GM12878 (cell line): Measurements from ENCODE around the gene SRCAP. TPM values are rescaled to one million over a fixed set of nuclear protein-coding genes. Genes with fewer than 3 reads are reported as not detected.

Experiments
- CBX5 ChIP-seq: sonication (generic); IDR thresholded peaks from 2 replicates; pipeline ENCODE4 v1.6.1; 2016; ENCODE audit warnings: low read depth, moderate library complexity, mild to moderate bottlenecking, inconsistent platforms
- DPF2 ChIP-seq: fragments of 450-650 bp; IDR thresholded peaks from 2 replicates; pipeline ENCODE4 v1.6.1; 2017; ENCODE audit warnings: mild to moderate bottlenecking
- GATAD2B ChIP-seq: fragments of 450-650 bp; conservative IDR thresholded peaks from 2 replicates; pipeline ENCODE4 v1.6.1; 2017; ENCODE audit warnings: low read depth, mild to moderate bottlenecking, moderate library complexity
- MEF2A ChIP-seq: IDR thresholded peaks from 2 replicates; pipeline ENCODE4 v1.6.1; 2011; ENCODE audit warnings: low read depth, mild to moderate bottlenecking, low read length, moderate library complexity; ENCODE audit not compliant: insufficient read depth
- PAX5 ChIP-seq: IDR thresholded peaks from 2 replicates; pipeline ENCODE4 v1.6.1; 2011; ENCODE audit warnings: low read depth, low read length, borderline replicate concordance
- RAD21 ChIP-seq: IDR thresholded peaks from 2 replicates; pipeline ENCODE4 v1.6.1; 2011; ENCODE audit warnings: mild to moderate bottlenecking, low read depth, low read length, moderate library complexity; ENCODE audit not compliant: insufficient read depth
- RBBP5 ChIP-seq: fragments of 200-600 bp; sonication (generic); conservative IDR thresholded peaks from 2 replicates; pipeline ENCODE4 v1.6.1; 2016
- SMAD1 ChIP-seq: fragments of 450-650 bp; IDR thresholded peaks from 2 replicates; pipeline ENCODE4 v1.6.1; 2018; ENCODE audit warnings: mild to moderate bottlenecking, low read depth; ENCODE audit not compliant: partially characterized antibody
- YY1 ChIP-seq: IDR thresholded peaks from 2 replicates; pipeline ENCODE4 v1.6.1; 2011; ENCODE audit warnings: low read depth, mild to moderate bottlenecking, low read length
- polyA plus RNA-seq, 11 experiments: library from polyadenylated mRNA; depleted of rRNA in 4 of 11; unstranded in 6 of 11; stranded (reverse) in 5 of 11; fragments of >200 nt; fragmentation: Nextera tagmentation in 4 of 11; fragmentation: Illumina TruSeq in 1 of 11; extraction: Ambion mirVana in 4 of 11; extraction: Trizol in 1 of 11; gene quantifications; 1 replicate in 1 of 11; 2 replicates in 10 of 11; pipeline versions ENCODE4 v1.2.1 to v1.2.3, GENCODE V29; 2011 to 2016; ENCODE audit warnings: inconsistent platforms in 2 of 11, missing spikeins in 2 of 11, low read depth in 1 of 11
- total RNA-seq, 4 experiments: library from RNA; depleted of rRNA in 3 of 4; stranded (reverse); fragments of >200 nt in 3 of 4; fragmentation: Illumina TruSeq in 1 of 4; extraction: Trizol in 1 of 4; gene quantifications; 2 replicates each; pipeline versions ENCODE4 v1.2.1 to v1.2.3, GENCODE V29; 2013 to 2021
- TF ChIP-seq, protein P1 (sequence below): fragments of 450-650 bp; IDR thresholded peaks from 2 replicates; pipeline ENCODE4 v1.6.1; 2017; ENCODE audit warnings: mild to moderate bottlenecking, moderate library complexity
- TF ChIP-seq, protein P2 (sequence below): fragments of 150-350 bp; IDR thresholded peaks from 2 replicates; pipeline ENCODE4 v1.6.1; 2014; ENCODE audit warnings: mild to moderate bottlenecking, low read depth, low read length
- TF ChIP-seq, protein P3 (sequence below): IDR thresholded peaks from 2 replicates; pipeline ENCODE4 v1.6.1; 2011; ENCODE audit warnings: mild to moderate bottlenecking, low read depth, low read length, moderate library complexity; ENCODE audit not compliant: insufficient replicate concordance
- TF ChIP-seq, protein P4 (sequence below): fragments of 450-650 bp; IDR thresholded peaks from 2 replicates; pipeline ENCODE4 v1.6.1; 2018; ENCODE audit warnings: mild to moderate bottlenecking, low read depth, moderate library complexity; ENCODE audit not compliant: partially characterized antibody

The SRCAP gene
- total and polyA plus RNA-seq, 10 of the 15 experiments (the other 5 are each of a cell fraction or from before 2014, with no cell fraction given) = 0.24 to 58.4 (median 11.6) TPM

DNA sequence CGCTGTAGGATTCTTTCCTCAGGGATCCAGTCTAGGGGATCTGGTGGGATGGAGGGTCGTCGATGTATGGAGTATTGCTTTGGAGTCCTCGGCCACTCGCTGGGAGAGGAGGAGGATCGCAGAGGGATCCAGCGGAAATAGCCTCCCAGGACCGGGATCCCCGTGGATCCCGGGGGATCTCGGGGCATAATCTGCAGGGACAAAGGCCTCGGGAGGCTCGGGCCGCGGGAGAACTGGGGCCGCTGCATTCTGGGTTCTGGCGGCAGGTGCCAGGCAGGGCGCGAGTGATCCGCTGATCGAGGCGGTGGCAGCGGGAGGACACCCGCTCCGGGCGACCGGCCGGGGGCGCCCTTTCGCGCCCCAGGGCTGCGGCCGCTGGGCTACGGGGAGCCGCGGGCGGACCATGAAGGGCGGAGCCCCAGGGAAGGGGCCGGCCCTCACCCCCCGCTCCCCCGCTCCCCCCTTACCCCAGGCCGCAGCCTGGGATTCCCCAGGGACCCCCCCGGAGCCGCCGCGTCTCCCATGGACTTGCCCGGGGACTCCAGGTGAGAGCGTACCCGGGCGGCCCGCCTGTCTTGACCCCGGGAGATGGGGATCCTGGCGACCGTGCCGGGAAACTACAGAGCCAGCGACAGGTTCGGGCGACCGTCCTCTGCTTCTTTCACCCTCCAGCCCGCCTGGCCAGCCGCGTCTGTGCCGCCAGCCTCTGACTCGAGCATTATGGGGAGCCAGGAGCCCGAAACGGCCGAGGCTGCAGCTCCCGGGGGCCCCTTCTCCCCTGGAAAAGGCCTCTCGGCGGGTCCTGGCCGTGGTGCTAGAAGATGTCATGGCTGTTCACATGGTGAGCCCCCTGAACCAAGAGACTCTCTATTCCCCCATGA lies 47.6 kb upstream of the SRCAP start (continued):
- TF ChIP-seq, protein P1, sequence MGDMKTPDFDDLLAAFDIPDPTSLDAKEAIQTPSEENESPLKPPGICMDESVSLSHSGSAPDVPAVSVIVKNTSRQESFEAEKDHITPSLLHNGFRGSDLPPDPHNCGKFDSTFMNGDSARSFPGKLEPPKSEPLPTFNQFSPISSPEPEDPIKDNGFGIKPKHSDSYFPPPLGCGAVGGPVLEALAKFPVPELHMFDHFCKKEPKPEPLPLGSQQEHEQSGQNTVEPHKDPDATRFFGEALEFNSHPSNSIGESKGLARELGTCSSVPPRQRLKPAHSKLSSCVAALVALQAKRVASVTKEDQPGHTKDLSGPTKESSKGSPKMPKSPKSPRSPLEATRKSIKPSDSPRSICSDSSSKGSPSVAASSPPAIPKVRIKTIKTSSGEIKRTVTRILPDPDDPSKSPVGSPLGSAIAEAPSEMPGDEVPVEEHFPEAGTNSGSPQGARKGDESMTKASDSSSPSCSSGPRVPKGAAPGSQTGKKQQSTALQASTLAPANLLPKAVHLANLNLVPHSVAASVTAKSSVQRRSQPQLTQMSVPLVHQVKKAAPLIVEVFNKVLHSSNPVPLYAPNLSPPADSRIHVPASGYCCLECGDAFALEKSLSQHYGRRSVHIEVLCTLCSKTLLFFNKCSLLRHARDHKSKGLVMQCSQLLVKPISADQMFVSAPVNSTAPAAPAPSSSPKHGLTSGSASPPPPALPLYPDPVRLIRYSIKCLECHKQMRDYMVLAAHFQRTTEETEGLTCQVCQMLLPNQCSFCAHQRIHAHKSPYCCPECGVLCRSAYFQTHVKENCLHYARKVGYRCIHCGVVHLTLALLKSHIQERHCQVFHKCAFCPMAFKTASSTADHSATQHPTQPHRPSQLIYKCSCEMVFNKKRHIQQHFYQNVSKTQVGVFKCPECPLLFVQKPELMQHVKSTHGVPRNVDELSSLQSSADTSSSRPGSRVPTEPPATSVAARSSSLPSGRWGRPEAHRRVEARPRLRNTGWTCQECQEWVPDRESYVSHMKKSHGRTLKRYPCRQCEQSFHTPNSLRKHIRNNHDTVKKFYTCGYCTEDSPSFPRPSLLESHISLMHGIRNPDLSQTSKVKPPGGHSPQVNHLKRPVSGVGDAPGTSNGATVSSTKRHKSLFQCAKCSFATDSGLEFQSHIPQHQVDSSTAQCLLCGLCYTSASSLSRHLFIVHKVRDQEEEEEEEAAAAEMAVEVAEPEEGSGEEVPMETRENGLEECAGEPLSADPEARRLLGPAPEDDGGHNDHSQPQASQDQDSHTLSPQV = 0 out of 2 replicates have a peak, but pooled peaks have one; percentile 41
- TF ChIP-seq DPF2 (peak; percentile 70; the same call in 1 of the 2 replicates), GATAD2B (no peak; the same call in 1 of the 2 replicates), RAD21 (peak; percentile 15; the same call in 1 of the 2 replicates), CBX5 (no peak), YY1 (peak; percentile 81), MEF2A (no peak), RBBP5 (no peak), PAX5 (no peak), SMAD1 (no peak)
- TF ChIP-seq, protein P2, sequence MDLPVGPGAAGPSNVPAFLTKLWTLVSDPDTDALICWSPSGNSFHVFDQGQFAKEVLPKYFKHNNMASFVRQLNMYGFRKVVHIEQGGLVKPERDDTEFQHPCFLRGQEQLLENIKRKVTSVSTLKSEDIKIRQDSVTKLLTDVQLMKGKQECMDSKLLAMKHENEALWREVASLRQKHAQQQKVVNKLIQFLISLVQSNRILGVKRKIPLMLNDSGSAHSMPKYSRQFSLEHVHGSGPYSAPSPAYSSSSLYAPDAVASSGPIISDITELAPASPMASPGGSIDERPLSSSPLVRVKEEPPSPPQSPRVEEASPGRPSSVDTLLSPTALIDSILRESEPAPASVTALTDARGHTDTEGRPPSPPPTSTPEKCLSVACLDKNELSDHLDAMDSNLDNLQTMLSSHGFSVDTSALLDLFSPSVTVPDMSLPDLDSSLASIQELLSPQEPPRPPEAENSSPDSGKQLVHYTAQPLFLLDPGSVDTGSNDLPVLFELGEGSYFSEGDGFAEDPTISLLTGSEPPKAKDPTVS = no peak
- TF ChIP-seq, protein P3, sequence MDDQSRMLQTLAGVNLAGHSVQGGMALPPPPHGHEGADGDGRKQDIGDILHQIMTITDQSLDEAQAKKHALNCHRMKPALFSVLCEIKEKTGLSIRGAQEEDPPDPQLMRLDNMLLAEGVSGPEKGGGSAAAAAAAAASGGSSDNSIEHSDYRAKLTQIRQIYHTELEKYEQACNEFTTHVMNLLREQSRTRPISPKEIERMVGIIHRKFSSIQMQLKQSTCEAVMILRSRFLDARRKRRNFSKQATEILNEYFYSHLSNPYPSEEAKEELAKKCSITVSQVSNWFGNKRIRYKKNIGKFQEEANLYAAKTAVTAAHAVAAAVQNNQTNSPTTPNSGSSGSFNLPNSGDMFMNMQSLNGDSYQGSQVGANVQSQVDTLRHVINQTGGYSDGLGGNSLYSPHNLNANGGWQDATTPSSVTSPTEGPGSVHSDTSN = no peak
- TF ChIP-seq, protein P4, sequence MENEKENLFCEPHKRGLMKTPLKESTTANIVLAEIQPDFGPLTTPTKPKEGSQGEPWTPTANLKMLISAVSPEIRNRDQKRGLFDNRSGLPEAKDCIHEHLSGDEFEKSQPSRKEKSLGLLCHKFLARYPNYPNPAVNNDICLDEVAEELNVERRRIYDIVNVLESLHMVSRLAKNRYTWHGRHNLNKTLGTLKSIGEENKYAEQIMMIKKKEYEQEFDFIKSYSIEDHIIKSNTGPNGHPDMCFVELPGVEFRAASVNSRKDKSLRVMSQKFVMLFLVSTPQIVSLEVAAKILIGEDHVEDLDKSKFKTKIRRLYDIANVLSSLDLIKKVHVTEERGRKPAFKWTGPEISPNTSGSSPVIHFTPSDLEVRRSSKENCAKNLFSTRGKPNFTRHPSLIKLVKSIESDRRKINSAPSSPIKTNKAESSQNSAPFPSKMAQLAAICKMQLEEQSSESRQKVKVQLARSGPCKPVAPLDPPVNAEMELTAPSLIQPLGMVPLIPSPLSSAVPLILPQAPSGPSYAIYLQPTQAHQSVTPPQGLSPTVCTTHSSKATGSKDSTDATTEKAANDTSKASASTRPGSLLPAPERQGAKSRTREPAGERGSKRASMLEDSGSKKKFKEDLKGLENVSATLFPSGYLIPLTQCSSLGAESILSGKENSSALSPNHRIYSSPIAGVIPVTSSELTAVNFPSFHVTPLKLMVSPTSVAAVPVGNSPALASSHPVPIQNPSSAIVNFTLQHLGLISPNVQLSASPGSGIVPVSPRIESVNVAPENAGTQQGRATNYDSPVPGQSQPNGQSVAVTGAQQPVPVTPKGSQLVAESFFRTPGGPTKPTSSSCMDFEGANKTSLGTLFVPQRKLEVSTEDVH = no peak
